Peyer's patch (tissue), 4 donors: Measurements from ENCODE around the gene CABP4.

Experiments
- POLR2A ChIP-seq, 2 donors: fragments of 450-650 bp; IDR thresholded peaks; one replicate each; pipeline ENCODE4 v1.5.1; 2017; ENCODE audit warnings: antibody characterized with exemption in 2 of 2, mild to moderate bottlenecking in 2 of 2, moderate library complexity in 2 of 2
- TF ChIP-seq, protein P1 (sequence below), 6 experiments: fragments of 450-650 bp in 4 of 6; fragments of 200-600 bp in 2 of 6; sonication (generic) in 1 of 6; IDR thresholded peaks; one replicate each; pipeline ENCODE4 v1.5.1; 2017 to 2019; ENCODE audit warnings: antibody characterized with exemption in 6 of 6, mild to moderate bottlenecking in 3 of 6, moderate library complexity in 1 of 6

DNA sequence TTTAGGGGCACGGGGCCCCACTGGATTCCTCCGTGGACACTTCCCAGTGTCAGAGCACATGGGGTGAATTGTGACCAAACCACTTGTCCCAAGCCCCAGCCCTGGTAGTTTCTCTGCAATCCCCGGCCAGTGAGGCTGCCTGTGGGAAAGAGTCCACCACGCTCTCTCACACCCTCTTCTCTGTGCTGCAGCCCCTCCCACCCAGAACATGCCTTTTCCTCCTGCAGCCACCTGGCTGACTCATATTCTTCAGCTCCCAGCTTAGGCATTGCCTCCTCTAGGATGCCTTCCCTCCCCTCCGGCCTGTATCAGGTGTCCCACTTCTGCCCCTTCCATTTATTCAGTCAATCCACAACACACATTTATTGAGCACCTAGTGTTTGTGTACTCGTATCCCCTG is 32.3 kb upstream of the CABP4 start:
- TF ChIP-seq POLR2A (IDR thresholded peaks at IDR 0.05): no peak
- TF ChIP-seq, protein P1, sequence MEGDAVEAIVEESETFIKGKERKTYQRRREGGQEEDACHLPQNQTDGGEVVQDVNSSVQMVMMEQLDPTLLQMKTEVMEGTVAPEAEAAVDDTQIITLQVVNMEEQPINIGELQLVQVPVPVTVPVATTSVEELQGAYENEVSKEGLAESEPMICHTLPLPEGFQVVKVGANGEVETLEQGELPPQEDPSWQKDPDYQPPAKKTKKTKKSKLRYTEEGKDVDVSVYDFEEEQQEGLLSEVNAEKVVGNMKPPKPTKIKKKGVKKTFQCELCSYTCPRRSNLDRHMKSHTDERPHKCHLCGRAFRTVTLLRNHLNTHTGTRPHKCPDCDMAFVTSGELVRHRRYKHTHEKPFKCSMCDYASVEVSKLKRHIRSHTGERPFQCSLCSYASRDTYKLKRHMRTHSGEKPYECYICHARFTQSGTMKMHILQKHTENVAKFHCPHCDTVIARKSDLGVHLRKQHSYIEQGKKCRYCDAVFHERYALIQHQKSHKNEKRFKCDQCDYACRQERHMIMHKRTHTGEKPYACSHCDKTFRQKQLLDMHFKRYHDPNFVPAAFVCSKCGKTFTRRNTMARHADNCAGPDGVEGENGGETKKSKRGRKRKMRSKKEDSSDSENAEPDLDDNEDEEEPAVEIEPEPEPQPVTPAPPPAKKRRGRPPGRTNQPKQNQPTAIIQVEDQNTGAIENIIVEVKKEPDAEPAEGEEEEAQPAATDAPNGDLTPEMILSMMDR (IDR thresholded peaks at IDR 0.05): no peak
